Ammon's horn (tissue), 1 donor: ENCODE data around the gene SLC26A6.

Source experiments
- DNase-seq: peaks from one replicate; pipeline ENCODE4 v3.0.0-alpha.2; 2016; ENCODE audit warnings: low spot score

SLC26A6 gene

DNA sequence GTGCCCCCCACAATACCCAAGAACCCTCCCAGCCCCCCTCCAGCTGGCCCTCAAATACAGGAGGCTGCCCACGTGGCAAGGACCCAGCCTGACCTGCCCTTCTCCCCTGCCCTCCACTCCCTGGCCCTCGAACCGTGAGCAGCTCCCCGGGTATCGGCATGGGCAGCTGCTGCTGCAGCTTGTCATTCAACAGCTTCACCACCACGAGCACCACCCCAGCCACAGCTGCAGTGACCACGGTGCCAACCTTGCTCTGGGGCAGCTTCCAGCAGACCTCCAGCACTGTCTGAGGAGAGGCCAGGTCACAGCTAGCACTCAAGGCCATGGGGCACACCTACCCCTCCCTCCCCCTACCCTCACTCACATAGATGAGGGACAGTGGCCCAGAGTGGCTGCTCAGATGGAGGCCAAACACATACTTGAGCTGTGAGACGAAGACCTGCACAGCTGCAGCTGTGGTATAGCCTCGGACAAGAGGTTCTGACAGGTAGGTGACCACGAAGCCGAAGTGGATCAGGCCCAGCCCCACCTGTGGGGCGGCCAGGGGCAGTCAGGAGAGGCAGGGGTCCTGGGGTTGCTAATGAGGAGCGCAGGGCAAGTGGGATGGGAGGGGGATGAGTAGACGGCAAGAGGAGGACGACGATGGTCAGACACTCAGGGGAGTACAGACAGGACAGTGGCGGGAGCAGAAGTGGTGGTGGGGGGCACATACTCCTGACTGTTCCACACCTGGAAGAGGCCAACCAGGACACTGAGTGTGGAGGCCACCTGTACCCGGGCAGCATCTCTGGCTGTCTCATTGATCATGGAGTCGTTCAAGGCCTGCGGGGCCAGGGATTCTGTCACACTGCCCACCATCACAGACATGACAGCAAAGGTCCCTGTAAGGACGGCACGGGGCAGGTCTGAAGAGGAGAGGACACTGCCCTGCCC is 3.5 kb downstream of the SLC26A6 start:
- no peak for DNase-seq

DNA sequence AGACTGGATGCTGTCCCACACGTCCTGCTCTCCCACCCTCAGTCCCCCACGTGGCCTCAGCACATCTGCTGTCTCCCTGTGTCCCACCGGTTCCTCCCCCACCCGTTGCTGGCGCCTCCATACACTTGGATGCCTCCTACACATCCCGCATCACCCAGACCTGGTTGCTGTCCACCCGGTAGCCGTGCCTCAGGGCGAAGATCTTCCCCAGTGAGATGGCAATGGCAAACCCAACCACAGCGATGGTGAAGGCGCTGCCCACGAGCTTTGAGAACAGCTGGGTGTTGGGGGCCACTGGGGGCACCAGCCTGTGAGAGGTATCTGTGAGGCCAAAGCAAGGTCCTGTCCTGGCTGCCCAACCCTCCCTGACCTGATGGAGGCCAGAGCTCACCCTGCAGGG is 4.4 kb downstream of the SLC26A6 start:
- no peak for DNase-seq

GRCh38 chr3:48630407-48630806 is 4.9 kb downstream of the SLC26A6 start:
- DNase-seq, result no peak

DNA sequence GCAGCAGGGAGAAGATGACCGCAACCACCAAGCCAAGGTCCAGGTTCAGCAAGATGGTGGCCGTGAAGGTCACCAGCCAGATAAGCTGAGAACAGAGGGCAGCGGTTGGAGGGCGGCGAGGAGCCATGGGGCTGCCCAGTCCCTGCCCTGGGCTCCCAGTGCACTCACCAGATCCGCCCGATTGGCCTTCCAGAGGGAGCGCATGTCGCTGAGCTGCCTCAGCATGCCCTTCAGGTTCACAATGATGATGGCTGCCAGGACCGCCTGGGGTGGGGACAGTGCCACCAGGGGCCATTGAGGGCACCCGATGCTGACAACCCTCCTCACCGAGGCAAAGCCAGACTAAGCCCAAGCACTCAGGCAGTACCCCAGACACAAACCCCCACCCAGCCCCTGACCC is 5.4 kb downstream of the SLC26A6 start:
- no peak for DNase-seq

- no peak for DNase-seq
These were observed 6.8 kb downstream of the SLC26A6 start for GRCh38 chr3:48628277-48629017.

DNA sequence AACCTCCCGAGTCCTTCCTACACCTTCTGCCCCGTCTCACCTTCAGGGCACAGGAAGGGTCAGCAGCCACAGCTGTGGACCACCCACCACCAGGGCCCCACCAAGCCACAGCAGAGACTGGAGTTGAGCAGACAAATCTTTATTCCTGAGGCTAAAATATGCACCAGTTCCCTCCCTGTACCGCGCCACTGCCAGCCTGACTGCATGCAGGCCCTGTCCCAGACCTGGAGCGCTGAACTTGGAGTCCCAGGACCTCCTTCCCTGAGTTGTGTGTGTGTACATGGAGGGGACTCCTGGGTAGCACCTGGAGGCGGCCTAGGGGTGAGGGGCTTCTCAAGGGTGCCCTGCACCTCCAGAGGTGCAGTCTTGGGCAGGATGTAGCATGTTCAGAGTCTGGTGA is 9.7 kb downstream of the SLC26A6 start:
- DNase-seq, result no peak

- DNase-seq, result no peak
These were observed 10.5 kb downstream of the SLC26A6 start for GRCh38 chr3:48624767-48625166.

DNA sequence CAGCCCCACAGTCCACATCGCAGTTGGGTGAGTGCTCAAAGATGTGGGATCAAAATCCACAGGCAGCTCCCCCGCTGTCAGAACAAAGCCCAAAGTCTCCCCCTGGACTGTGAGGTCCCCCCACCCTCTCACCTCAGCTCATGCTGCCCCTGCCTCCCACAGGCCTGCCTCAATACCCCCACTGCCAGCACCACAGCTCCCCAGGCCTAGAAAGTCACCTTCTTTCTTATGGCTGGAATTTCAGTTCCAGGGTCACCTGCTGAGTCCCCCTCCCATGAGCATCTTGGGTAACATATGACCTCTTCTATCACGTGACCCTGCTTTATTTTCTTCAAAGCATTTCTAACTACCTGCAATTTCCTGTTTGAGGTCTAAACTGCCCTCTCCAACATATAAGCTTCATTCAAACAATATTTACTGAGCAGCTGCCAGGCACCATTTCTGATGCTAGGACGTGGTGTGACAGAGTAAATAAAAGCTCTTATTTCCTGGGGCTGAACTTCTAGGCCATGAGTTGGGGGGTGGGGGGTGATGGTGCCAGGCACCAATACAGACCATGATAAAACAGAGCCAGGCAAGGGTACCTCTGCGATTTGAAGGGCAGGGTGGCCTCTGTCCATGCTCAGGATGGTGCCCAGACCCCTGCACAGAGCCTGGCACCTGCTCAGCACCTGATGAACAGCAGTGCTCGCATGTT is 11.3 kb downstream of the SLC26A6 start:
- no peak for DNase-seq

GRCh38 chr3:48621461-48621869 is 13.8 kb downstream of the SLC26A6 start, which contains the start of gene TMEM89:
Gene TMEM89 (minus strand): TSS chr3:48621769. CDS start chr3:48621756, 13 bp downstream.
- DNase-seq, result no peak

GRCh38 chr3:48619541-48620524 is 15.4 kb downstream of the SLC26A6 start:
- DNase-seq, result no peak

GRCh38 chr3:48617559-48617958 is 17.7 kb downstream of the SLC26A6 start:
- DNase-seq, result no peak

DNA sequence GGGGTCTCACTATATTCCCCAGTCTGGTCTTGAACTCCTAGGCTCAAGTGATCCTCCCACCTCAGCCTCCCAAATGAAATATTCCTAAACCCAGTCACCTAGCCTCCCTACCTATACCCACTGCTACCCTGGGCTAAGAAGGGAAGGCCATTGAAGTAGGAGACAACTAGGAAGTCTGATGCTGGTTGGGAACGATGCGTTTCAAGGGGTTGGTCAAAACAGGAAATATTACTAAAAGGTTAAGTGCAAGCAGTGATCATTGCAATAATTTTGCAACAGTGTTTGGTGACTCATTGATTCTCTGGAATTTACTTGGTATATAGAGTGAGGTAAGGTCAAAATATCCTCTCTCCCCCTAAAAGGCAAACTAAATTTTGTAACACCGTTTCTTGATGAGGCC is 21.2 kb downstream of the SLC26A6 start:
- no peak for DNase-seq

GRCh38 chr3:48612309-48612708 is 23.0 kb downstream of the SLC26A6 start:
- no peak for DNase-seq

GRCh38 chr3:48609088-48610005 is 25.9 kb downstream of the SLC26A6 start, which contains the start of gene UQCRC1:
Gene UQCRC1 (minus strand): TSS chr3:48609646. CDS start chr3:48609620, 26 bp downstream.
- DNase-seq, result peak; percentile 95

- DNase-seq, result no peak
These were observed 27.7 kb downstream of the SLC26A6 start for GRCh38 chr3:48607519-48607918.

DNA sequence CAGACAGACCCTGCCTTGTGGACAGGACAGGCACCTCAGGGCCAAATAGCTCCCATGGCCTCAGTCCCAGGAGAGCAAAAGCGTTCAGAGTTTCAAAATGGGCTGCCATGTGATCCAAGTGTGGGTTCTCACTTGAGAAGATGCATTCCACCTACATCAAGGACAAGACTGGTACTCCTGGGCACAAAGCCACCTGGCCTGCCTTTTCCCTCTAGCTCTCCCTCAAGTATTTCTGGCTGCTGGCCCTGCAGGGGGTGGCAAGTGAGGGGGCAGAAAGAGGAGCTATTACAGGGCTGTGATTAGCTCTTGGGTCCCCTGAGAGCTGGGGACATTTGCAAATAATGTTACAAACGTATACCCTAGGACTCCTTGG is 33.7 kb downstream of the SLC26A6 start:
- no peak for DNase-seq

GRCh38 chr3:48600711-48601621 is 34.3 kb downstream of the SLC26A6 start:
- DNase-seq, result no peak

DNA sequence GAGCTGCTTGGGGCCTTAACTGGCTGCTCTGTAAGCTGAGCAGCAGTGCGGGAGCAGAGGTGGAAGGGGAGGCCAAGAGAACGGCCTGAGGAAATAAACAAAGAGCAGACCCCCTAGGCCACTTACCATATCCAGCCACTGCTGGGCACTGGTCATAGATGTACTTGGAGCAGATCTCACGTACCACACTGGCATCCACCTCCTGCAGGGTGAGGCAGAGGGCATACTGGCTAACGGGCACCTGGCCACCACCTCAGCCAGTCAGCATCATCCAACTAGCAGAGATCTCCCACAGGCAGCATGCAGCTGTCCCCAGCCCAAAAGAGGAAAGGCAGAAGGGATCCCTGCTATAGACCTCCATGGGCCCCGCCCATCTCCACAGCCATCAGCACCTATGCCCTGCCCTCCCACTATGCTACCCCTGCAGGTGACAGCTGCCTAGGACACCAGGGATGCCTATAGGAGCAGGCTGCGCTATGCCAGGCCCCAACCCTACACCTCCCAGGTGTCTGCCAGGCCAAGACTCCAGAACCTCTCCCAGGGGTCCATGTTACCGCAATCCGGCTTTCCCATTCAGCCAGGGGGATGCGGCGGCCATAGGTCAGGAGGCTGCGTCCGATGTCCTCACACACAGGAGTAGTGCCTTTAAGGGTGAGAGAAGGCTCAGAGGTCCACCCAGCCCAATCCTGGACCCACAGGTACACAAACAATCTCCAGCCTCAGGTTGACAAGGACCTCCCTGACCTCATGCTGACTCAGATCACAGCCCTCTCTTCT is 35.6 kb downstream of the SLC26A6 start:
- no peak for DNase-seq
